PFSK-1 (cell line): Measurements from ENCODE around the gene NFKBIL1.

Source experiments
- FOXP2 ChIP-seq: optimal IDR thresholded peaks from 2 replicates; pipeline ENCODE3; 2011; ENCODE audit warnings: borderline replicate concordance, control low read depth, inconsistent platforms; ENCODE audit not compliant: insufficient read depth; ENCODE audit errors: extremely low read length, extremely low read depth
- POLR2AphosphoS5 ChIP-seq: IDR thresholded peaks from 2 replicates; pipeline ENCODE4 v1.6.1; 2012; ENCODE audit warnings: low read depth, mild to moderate bottlenecking, control low read depth, low read length, moderate library complexity
- SIN3A ChIP-seq: IDR thresholded peaks from 2 replicates; pipeline ENCODE4 v1.6.1; 2012; ENCODE audit warnings: mild to moderate bottlenecking, low read length, moderate library complexity, borderline replicate concordance; ENCODE audit not compliant: insufficient read depth
- TAF1 ChIP-seq: IDR thresholded peaks from 2 replicates; pipeline ENCODE4 v1.6.1; 2012; ENCODE audit warnings: low read length, control low read depth, borderline replicate concordance; ENCODE audit not compliant: insufficient read depth
- TF ChIP-seq, protein P1 (sequence below), 2 experiments: IDR thresholded peaks; 2 replicates each; pipeline versions ENCODE4 v1.6.1 to v1.8.0; 2011 to 2012; ENCODE audit warnings: low read depth in 2 of 2, low read length in 2 of 2, control low read depth in 1 of 2, inconsistent platforms in 1 of 2, mild to moderate bottlenecking in 1 of 2, moderate library complexity in 1 of 2; ENCODE audit not compliant: insufficient read depth in 1 of 2

Gene NFKBIL1

DNA sequence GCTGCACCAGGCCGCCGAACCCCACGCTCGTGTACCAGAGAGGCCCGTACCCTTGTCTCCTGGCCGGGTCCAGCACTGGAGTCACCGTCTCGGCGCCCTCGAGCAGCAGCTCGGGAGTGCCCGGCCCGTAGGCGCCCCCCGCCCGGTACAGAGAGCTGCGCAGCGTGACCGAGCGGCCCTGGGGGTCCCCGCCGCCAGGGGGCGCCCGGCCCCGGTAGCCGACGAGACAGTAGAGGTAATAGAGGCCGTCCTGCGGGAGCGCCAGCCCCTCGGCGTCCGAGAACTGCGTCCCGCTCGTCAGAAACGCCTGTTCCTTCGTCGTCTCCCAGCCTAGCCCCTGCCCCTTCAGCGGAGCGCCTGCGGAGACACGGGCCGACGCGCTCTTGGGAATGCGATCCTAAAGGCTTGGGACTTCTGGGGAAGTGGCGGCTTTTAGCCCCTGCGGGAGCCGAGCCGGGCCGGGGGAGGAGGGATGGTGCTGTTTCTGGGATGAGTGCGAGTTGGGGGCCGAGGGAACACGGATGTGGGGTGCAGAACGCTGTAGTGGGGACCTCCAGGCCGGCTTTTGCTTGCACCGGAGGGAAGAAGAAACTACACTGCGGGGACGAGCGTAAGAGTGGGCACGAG is 33.5 kb downstream of the NFKBIL1 start:
- TF ChIP-seq SIN3A (no peak), POLR2AphosphoS5 (peak; percentile 86; the same call in 1 of the 2 replicates)
- TF ChIP-seq, protein P1, sequence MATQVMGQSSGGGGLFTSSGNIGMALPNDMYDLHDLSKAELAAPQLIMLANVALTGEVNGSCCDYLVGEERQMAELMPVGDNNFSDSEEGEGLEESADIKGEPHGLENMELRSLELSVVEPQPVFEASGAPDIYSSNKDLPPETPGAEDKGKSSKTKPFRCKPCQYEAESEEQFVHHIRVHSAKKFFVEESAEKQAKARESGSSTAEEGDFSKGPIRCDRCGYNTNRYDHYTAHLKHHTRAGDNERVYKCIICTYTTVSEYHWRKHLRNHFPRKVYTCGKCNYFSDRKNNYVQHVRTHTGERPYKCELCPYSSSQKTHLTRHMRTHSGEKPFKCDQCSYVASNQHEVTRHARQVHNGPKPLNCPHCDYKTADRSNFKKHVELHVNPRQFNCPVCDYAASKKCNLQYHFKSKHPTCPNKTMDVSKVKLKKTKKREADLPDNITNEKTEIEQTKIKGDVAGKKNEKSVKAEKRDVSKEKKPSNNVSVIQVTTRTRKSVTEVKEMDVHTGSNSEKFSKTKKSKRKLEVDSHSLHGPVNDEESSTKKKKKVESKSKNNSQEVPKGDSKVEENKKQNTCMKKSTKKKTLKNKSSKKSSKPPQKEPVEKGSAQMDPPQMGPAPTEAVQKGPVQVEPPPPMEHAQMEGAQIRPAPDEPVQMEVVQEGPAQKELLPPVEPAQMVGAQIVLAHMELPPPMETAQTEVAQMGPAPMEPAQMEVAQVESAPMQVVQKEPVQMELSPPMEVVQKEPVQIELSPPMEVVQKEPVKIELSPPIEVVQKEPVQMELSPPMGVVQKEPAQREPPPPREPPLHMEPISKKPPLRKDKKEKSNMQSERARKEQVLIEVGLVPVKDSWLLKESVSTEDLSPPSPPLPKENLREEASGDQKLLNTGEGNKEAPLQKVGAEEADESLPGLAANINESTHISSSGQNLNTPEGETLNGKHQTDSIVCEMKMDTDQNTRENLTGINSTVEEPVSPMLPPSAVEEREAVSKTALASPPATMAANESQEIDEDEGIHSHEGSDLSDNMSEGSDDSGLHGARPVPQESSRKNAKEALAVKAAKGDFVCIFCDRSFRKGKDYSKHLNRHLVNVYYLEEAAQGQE (IDR thresholded peaks at IDR 0.05; ENCODE audit: insufficient read depth in 1 of 2, low read depth in 2 of 2, low read length in 2 of 2): no peak

DNA sequence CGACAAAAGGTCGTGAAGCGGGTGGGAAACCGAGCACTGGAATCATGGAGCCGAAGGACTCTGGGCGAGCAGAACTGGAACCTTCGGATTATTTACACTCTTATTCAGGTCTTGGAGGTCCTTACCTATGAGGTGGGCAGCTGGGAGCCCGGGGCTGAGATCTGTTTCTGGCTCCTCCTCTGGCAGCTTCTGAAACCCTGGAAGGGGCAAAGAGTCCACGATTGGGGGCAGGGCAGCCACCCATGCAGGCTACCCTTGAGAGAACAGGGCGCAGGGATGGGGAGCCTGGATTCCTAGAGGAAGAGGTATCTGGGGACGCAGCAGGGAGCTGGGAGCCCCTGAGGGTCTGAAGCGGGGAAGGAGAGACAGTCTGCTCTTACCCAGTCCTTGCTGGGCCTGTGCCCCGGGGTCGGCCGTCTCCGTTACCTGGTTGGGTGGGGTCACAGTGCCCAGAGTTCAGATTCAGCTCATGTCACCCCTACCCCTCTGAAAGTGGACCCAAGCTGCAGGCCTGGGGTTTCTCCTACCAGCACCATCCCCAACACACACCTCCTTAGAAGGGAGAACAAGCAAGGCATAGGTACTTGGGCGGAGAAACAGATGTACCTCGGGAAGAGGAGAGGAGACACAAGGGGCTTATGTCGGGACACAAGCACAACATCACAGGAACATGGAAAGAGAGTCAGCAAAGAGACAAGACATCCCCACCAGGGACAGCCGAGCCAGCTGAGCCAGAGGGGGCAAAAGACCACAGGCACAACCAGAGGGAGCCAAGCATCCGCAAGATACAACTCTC is 34.2 kb downstream of the NFKBIL1 start:
- TF ChIP-seq, protein P1 (IDR thresholded peaks at IDR 0.05; ENCODE audit: insufficient read depth in 1 of 2, low read depth in 2 of 2, low read length in 2 of 2): no peak

DNA sequence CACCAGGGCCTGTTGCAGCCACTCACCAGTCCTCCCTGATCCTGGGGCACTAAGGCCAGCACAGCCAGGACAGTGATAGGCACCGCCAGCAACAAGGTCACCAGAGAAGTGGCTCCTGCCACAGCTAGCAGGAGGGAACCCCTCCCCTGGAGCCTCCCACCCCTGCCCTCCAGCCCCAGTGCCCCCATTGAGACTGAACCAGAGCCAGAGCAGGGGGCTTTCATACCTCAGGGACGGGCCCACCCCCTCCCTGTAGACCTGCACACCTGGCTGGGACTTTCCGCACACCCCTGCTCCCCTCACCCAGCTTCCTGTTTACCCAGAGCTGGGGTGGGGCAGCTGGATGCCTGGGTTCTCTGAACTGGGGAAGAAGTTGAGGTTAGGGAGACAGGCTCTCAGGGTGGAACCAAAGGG is 34.8 kb downstream of the NFKBIL1 start, which contains the start of gene LTB:
Gene LTB (minus strand): TSS at position 195 of the 414 bp plus-strand sequence. CDS start 7 bp downstream, at position 188.
- no peak for TF ChIP-seq TAF1
- TF ChIP-seq, protein P1 (IDR thresholded peaks at IDR 0.05; ENCODE audit: insufficient read depth in 1 of 2, low read depth in 2 of 2, low read length in 2 of 2): no peak
- TF ChIP-seq POLR2AphosphoS5: no peak
- TF ChIP-seq SIN3A: no peak
- no peak for TF ChIP-seq FOXP2

DNA sequence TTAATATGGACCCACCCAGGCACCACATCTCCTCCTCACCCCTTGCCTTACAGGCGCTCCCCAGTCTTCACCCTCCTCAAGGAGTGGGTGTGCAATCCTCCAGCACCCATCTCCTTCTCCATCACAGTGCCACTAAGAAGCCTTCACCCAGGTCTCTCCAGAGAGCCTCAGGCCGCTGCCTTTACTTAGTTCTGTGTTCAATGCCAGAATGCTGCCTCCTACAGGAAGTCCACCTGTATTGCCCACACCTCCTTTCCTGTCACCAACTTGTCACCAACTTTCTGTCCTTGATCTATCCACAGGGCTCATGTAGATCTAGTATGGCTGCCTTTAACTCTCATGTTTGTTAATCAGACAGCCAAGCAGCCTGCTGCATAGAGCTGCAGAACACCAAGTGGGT is 38.1 kb downstream of the NFKBIL1 start:
- no peak for TF ChIP-seq FOXP2
- TF ChIP-seq, protein P1 (IDR thresholded peaks at IDR 0.05; ENCODE audit: insufficient read depth in 1 of 2, low read depth in 2 of 2, low read length in 2 of 2): no peak
- TF ChIP-seq TAF1: no peak
- TF ChIP-seq SIN3A: no peak
- no peak for TF ChIP-seq POLR2AphosphoS5
